ENCODE data around the gene COL27A1.

- TF ChIP-seq CTCF (conservative IDR thresholded peaks at IDR 0.05; ENCODE audit: low read length) (no peak), EZH2phosphoT487 (IDR thresholded peaks at IDR 0.05; ENCODE audit: borderline replicate concordance, low read depth, low read length) (no peak)
These were observed 206.2 kb downstream of the COL27A1 start for GRCh38 chr9:114361542-114361941.
